Measurements from ENCODE around the gene SLC6A1. TPM values are rescaled to one million over a fixed set of nuclear protein-coding genes. Genes with fewer than 3 reads are reported as not detected.

The SLC6A1 gene
- under 0.01 TPM in 1 of 2 replicates, not detected in the other for total RNA-seq

DNA sequence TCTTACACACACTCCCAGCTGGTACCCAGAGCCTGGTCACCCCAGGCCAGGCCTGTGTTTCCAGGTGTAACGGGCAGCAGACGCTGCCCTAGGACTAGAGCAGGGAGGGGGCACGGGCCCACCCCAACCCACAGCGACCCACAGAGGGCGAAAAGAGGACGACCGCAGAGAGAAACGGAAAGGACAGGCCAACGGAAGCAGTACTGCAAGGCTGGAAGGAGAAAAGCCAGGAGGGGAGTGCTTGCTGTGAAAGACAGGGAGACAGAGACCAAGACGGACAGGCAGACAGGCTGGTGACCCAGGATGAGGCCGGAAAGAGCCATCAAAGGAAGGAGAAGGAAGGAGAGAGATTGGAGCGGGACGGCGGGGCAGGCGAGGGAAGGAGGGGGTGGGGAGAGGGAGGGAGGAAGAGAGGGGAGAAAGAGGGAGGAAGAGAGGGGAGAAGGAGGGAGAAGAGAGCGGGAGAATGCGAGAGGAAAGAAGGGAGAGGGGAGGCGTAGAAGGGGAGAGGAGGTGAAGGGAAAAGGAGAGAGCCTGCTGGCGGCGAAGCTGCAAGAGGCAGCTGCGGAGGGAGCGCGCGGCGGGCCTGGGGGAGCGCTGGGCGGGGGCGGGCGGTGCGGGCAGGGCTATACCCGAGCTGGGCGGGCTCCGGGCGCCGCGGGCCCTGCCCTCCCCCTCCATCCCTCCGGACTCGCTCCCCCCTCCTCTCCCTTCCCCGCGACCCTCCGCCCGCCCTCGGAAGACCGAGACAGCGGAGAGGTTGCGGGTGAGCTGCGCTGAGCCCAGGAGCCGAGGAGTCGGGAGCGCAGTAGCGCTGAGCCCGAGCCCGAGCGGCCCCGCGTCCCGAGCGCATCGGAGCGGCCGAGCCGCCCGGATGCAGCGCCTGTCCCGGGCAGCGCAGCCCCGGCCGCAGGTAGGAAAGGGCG is at the start of gene SLC6A1:
Gene SLC6A1, plus strand, starts transcription at position 732 of the 926 bp plus-strand sequence. CDS start 24,464 bp downstream, outside the sequence.

Other genes starting within 250 kb of the SLC6A1 start
- gene SLC6A11, start 176.5 kb upstream of the SLC6A1 start, total RNA-seq, result not detected in 2 replicates
- 12.1 and 14.5 TPM in 2 replicates for gene HRH1, start 161.7 kb downstream of the SLC6A1 start, total RNA-seq